Measurements from ENCODE around the gene POLD3.
"Not testable (repeated sequence)": the region's sequence is repeated elsewhere in the genome, so short reads cannot be mapped to it uniquely, and the experiment has no call there.

Gene POLD3

DNA sequence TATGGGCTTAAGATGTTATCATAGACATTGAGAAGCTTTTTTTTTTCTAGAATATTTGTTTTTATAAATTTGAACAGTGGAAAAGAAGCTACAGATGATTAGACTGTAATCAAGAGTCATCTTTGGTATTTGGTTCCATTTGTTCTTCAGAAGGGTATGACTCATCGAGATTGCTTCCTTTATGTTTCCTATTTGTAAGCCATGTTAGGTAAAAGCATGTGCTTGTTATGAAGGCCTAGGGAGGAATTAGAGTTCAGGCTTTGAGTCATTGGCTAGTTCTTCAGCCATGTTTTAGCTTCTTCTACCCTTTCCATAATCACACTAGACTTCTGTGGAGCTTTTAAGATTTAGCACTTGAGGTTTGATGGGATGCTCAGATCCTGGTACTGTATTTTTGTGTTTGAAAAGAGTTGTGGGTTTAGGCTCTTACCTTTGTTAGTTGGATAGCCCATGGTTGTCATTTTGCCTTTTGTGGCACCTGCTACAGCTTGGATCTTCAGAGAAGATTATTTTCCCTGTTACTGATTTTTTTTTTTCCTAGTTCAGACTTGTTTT is 44.3 kb downstream of the POLD3 start:
- DNase-seq (ENCODE audit: low read depth in 3 of 3), result no peak

DNA sequence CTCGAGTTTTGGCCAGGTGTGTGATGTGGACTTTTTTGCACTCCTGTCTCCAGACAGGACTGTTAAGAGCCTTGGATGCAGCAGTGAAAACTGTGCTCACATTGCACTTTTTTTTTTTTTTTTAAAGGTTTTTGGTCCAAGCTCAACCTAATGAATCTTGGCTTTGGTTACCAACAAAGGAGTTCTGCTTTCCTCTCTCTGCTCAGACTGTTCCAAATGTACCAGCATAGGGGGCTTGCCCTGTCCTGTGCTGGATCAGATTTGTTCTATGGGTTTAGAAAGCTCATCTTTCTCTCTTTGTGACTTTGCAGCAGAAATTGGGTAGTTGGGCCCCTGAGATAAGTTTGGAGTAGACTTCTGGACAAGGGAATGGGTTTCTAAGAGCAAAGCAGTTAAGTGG is 45.3 kb downstream of the POLD3 start:
- DNase-seq (ENCODE audit: low read depth in 3 of 3), result no peak

- no peak for DNase-seq (ENCODE audit: low read depth in 3 of 3)
Measured at GRCh38 chr11:74638869-74639268, 46.5 kb downstream of the POLD3 start.

- DNase-seq (ENCODE audit: low read depth in 3 of 3), result no peak
Measured at GRCh38 chr11:74639533-74639932, 47.2 kb downstream of the POLD3 start.

DNA sequence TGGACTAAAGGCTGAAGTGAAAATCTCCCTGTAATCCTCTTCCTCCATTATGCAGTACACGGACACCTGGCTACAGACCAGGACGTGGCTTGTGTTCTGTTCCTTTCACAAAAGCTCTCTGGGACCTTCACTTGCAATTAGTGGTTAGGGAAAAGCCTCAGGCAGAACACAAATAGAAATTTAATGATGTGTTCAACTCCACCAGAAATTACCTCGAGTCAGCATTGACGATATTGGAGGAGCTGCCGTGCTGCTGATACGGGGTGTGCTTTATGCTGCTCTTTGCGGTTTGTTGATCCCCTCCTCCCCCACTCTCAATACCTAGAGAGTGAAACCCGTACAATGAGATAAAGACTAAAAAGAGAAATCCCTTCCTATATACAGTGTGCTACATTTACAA is 48.9 kb downstream of the POLD3 start:
- DNase-seq (ENCODE audit: low read depth in 3 of 3), result no peak

GRCh38 chr11:74641905-74642304 is 49.5 kb downstream of the POLD3 start:
- DNase-seq (ENCODE audit: low read depth in 3 of 3), result no peak

- no peak for DNase-seq (ENCODE audit: low read depth in 3 of 3)
Measured at GRCh38 chr11:74642912-74643311, 50.5 kb downstream of the POLD3 start.

DNA sequence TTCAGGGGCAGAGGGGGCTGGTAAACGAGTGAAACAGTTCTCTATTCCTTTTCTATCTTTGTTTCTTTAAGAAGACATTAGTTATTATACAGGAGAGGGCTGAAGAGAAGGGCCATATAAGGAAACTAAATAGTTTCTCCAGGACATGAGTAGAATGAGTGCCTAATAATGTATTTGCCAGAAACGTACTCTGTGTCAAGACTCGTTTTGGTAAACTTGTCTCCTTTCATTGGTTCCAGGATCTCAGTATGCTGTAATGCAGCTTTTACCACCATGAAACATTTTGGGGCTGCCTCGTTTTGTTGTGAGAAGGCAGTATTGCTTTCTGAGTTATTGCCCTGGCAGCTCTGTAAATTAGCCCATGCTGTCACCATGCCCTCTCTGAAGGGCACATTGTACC is 51.7 kb downstream of the POLD3 start:
- no peak for DNase-seq (ENCODE audit: low read depth in 3 of 3)

GRCh38 chr11:74646215-74646614 is 53.8 kb downstream of the POLD3 start:
- no peak for DNase-seq (ENCODE audit: low read depth in 3 of 3)

DNA sequence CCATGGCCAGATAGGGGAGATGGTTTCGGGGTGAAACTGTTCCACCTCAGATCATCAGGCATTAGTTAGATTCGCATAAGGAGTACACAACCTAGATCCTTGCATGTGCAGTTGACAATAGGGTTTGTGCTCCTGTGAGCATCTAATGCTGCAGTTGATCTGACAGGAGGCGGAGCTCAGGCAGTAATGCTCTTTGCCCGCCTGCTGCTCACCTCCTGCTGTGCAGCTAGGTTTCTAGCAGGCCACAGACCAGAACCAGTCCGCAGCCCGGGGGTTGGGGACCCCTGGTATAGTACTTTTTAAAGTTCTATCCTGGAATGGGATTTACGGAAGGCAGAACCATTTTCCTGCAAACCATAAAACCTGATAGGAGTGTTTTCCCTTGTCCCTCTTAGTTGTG is 54.6 kb downstream of the POLD3 start:
- DNase-seq (ENCODE audit: low read depth in 3 of 3), result no peak

DNA sequence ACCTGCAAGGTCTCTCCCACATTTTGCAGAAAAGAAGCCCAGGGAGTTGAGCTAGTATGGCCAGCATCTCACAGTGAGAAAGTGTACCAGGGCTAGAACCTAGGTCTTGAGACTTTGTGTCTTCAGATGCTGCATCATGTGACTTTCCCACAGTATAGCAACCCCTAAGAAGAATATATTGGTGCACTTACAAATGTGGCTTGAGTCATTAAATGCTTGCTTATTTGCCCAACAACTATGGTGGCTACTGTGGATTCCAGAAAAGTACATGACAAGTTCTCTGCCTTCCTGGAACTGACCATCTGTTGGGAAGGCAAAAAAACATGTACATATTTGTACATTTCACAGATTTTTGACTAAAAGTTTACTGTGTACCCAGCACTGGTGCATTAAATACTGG is 55.0 kb downstream of the POLD3 start:
- no peak for DNase-seq (ENCODE audit: low read depth in 3 of 3)

DNA sequence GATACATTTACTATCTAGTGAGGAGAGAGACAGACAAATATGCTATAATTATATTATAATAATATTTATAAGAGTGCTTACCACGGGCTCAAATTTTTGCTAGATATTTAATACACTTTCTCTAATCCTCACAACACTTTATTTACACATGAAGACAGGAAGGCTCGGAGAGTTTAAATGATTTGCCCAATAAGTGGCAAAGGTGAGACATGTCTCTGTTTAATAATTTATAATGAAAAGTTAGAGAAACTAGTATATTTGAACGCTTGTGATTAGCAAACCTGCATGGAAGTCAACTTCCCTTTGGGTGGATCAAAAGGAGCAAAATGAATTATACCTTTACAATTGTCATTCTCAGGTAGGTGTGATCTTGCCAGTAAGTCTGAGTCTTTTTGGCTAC is 55.4 kb downstream of the POLD3 start:
- DNase-seq (ENCODE audit: low read depth in 3 of 3), result no peak

- DNase-seq (ENCODE audit: low read depth in 3 of 3), result no peak
Measured at GRCh38 chr11:74648894-74649293, 56.5 kb downstream of the POLD3 start.

DNA sequence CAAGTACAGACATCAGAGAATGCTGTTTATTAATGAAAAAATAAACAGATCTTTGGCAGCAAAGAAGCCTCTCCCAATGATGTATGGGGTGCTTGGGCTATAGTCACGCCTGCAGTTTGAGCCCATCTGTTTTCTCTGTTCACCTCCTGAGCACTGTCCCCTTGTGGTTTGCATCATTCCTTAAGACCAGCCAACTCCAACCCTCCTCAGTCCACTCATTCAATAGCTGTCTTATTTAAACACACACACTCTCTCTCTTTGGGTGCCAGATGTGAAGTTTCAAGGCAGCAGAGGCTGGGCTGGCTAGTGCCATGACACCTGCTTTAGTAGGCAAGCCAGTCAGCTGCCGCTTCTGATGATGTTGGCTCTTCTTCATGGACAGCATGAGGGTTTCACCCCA is 58.1 kb downstream of the POLD3 start:
- DNase-seq (ENCODE audit: low read depth in 3 of 3), result no peak

GRCh38 chr11:74654976-74655375 is 62.6 kb downstream of the POLD3 start:
- DNase-seq (ENCODE audit: low read depth in 3 of 3), result no peak

DNA sequence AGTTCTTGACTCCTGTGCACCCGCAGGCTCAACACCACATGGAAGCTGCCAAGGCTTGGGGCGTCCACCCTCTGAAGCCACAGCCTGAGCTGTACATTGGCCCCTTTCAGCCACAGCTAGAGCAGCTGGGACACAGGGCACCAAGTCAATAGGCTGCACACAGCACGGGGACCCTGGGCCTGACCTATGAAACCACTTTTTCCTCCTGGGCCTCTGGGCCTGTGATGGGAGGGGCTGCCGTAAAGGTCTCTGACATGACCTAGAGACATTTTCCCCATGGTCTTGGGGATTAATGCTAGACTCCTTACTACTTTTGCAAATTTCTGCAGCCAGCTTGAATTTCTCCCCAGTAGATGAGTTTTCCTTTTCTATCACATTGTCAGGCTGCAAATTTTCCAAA is 66.7 kb downstream of the POLD3 start:
- not testable (repeated sequence) for DNase-seq (ENCODE audit: low read depth in 3 of 3)

DNA sequence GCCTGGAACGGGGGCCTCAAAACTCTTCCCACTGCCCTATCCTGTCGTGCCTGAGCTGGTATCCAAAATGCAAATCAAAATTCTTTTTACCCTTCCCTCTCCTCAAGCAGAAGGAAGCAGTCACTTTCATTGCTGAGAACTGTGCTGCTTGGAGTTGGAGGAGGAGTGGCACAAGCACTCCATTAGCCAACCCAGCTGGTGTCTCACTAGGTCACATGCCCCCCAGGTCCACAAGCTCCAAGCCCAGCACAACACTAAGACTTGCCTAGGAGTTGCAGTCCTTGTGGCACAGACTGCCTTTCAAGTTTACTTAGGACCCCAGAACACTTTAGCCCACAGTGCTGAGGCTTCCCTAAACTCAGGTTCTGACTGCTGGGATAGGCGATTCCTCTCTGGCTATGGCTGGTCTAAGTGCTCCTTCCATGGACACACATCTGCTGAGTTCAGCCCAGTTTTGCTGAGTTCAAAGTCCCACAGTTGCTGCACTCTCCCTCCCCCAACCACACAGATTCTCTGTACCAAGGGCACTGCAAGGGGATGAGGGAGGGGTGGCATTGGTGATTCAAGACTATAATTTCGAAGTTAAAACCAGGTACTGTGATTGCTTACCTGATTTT is 70.2 kb downstream of the POLD3 start:
- no peak for DNase-seq (ENCODE audit: low read depth in 3 of 3)

GRCh38 chr11:74663315-74663714 is 70.9 kb downstream of the POLD3 start:
- DNase-seq (ENCODE audit: low read depth in 3 of 3), result no peak

DNA sequence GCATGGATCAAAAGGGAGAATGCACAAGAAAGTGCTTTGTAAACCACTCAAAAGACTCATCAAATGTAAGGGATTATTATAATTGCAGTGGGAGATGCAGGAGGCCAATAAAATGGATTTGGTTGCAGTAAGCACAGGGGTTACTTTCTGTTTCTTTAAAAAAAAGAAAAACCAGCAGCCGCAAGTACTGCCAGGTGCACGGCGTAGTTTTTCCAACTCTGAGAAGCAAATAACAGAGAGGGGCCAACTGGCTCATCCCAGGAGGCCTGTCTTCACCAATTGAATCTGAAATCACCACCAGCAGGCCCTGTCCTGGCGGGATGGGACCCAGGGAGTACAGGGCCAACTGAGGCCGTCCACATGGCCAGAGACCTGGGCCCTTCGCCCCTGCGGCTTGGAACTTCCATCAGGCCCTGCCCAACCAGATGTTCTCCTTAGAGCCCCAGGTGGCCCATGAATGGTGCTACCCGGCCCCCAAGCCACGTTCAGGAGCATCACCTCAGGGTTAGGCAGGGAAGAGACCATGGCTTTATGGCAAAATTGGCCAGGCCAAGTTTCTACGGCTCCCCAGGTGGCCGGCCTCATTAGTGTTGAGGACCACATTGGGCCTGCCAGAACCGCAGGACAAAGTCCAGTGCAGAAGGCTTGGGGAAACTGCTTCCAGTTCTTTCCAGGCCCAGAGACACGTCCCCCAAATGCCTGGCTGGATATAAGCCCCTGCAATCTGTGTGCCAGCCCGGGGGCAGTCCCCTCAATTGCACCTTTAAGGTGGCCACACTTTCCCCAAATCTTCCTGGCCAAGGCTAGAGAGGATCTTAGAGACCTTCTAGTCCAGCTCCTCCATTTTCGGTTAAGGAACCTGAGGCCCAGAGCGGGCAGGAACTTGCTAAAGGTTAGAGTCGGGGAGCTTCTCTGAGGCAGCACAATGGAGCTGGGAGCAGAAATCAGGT is 77.1 kb downstream of the POLD3 start:
- DNase-seq (ENCODE audit: low read depth in 3 of 3), result no peak

GRCh38 chr11:74670171-74670570 is 77.8 kb downstream of the POLD3 start:
- DNase-seq (ENCODE audit: low read depth in 3 of 3), result no peak

- DNase-seq (ENCODE audit: low read depth in 3 of 3), result no peak
Measured at GRCh38 chr11:74671520-74672196, 79.3 kb downstream of the POLD3 start.

DNA sequence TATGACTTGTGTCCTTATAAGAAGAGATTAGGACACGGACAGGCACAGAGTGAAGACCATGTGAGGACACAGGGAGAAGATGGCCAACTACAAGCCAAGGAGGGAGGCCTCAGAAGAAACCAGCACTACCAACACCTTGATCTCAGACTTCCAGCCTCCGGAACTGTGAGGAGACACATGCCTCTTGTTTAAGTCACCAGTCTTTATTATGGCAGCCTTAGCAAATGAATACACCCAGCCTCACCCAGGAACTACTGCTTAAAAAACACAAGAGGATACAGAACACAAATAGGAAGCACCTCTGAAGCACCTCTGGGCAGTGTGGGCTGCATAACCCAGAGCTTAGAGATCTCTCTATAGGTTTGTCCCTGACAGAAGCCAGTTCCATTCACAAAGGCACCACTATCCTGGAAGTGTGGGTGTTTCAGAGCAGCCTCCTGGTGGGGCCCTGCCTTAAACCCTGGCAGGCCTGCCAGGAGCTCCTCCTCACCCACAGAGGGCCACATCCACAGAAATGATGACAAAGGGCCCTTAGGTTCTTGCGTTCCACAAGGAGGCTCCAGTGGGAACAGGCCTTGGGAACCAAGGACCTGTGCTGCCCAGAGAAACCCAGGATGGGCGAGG is 80.1 kb downstream of the POLD3 start:
- DNase-seq (ENCODE audit: low read depth in 3 of 3), result no peak

Measured in stimulated activated CD4-positive, alpha-beta T cell treated with anti-CD3 and anti-CD28 coated beads, TNF-alpha, amount 100 ng/mL, for 4 hours (primary cell).